HG03196 (cell line): ENCODE results near the gene XYLT1.

Experiments used
- ATAC-seq: cut with Tn5 transposase; IDR thresholded peaks from one replicate; pipeline ENCODE4 v1.9.1; 2021; ENCODE audit not compliant: unreplicated experiment

The XYLT1 gene

GRCh38 chr16:17293813-17294558, 176.8 kb downstream of the XYLT1 start:
- ATAC-seq: no peak

- no peak for ATAC-seq
Measured at GRCh38 chr16:17291289-17291688, 179.5 kb downstream of the XYLT1 start.

- ATAC-seq: no peak
Measured at GRCh38 chr16:17289674-17290635, 180.8 kb downstream of the XYLT1 start.

- no peak for ATAC-seq
Measured at GRCh38 chr16:17289050-17289449, 181.7 kb downstream of the XYLT1 start.

GRCh38 chr16:17287166-17287800, 183.5 kb downstream of the XYLT1 start:
- no peak for ATAC-seq

GRCh38 chr16:17286443-17286842, 184.3 kb downstream of the XYLT1 start:
- ATAC-seq: no peak

- ATAC-seq: no peak
Measured at GRCh38 chr16:17283016-17283415, 187.7 kb downstream of the XYLT1 start.

GRCh38 chr16:17282247-17282646, 188.5 kb downstream of the XYLT1 start:
- no peak for ATAC-seq

GRCh38 chr16:17281052-17281451, 189.7 kb downstream of the XYLT1 start:
- ATAC-seq: no peak

GRCh38 chr16:17278988-17279387, 191.8 kb downstream of the XYLT1 start:
- ATAC-seq: no peak

- ATAC-seq: no peak
Measured at GRCh38 chr16:17277981-17278381, 192.8 kb downstream of the XYLT1 start.

- no peak for ATAC-seq
Measured at GRCh38 chr16:17276610-17277009, 194.2 kb downstream of the XYLT1 start.

- no peak for ATAC-seq
Measured at GRCh38 chr16:17276010-17276530, 194.7 kb downstream of the XYLT1 start.

- ATAC-seq: no peak
Measured at GRCh38 chr16:17275076-17276009, 195.4 kb downstream of the XYLT1 start.

GRCh38 chr16:17273142-17273561, 197.6 kb downstream of the XYLT1 start:
- no peak for ATAC-seq

GRCh38 chr16:17272716-17273115, 198.0 kb downstream of the XYLT1 start:
- ATAC-seq: no peak

GRCh38 chr16:17271687-17272086, 199.1 kb downstream of the XYLT1 start:
- ATAC-seq: no peak

GRCh38 chr16:17270683-17271109, 200.1 kb downstream of the XYLT1 start:
- ATAC-seq: no peak

GRCh38 chr16:17270111-17270510, 200.6 kb downstream of the XYLT1 start:
- ATAC-seq: no peak

- no peak for ATAC-seq
Measured at GRCh38 chr16:17269439-17269838, 201.3 kb downstream of the XYLT1 start.
